OCI-LY7 (cell line): Measurements from ENCODE around the gene RASSF5.

Experiments used
- CTCF ChIP-seq: fragments of 200-600 bp; sonication (generic); conservative IDR thresholded peaks from 2 replicates; pipeline ENCODE4 v1.5.1; 2014; ENCODE audit warnings: mild to moderate bottlenecking, antibody characterized with exemption, low read length, moderate library complexity, mixed read lengths
- EZH2phosphoT487 ChIP-seq: fragments of 200-600 bp; sonication (generic); IDR thresholded peaks from 2 replicates; pipeline ENCODE4 v1.6.1; 2018; ENCODE audit warnings: low read depth, borderline replicate concordance, mild to moderate bottlenecking, mixed run types, antibody characterized with exemption, low read length, moderate library complexity, mixed read lengths

- TF ChIP-seq CTCF = no peak
- TF ChIP-seq EZH2phosphoT487 = no peak
Observed at GRCh38 chr1:206563367-206564207, 56.3 kb downstream of the RASSF5 start.
